K562 (cell line): Measurements from ENCODE around the gene MIF. TPM values are rescaled to one million over a fixed set of nuclear protein-coding genes. Genes with fewer than 3 reads are reported as not detected.

Experiments
- ATAC-seq: fragments of 200-7000 bp; cut with Tn5 transposase; 3 replicates; pipeline ENCODE4 v1.9.1; 2020; ENCODE audit warnings: moderate library complexity
- BruUV-seq: library from RNA; stranded (reverse); fragments of 400-500 nt; replicated peaks from 2 replicates; lab custom pipeline; 2021; lab: Mats Ljungman, UMichigan
- CTCF ChIA-PET: fragments of 300-600 bp; formaldehyde crosslinking; extraction: SDS; loops from one replicate; lab custom pipeline; 2021; ENCODE audit warnings: low intra/inter-chr PET ratio; lab: Yijun Ruan, JAX
- POLR2A ChIA-PET: fragments of 300-600, 350-650 bp; sonication (Branson Sonifier 250); formaldehyde crosslinking; extraction: SDS; loops from one replicate; lab custom pipeline; 2021; ENCODE audit warnings: antibody characterized with exemption, inconsistent platforms; lab: Yijun Ruan, JAX
- DNase-seq, 4 experiments: peaks; one replicate each; pipeline versions ENCODE4 v3.0.0 to v3.0.0-alpha.2; 2011 to 2018; ENCODE audit warnings: low spot score in 3 of 4, mixed read lengths in 3 of 4; ENCODE audit errors: extremely low read depth in 1 of 4
- FAIRE-seq: peaks from 2 replicates; lab custom pipeline; 2011; peaks lifted over from hg19 to GRCh38; lab: Jason Lieb, UNC
- H2AFZ ChIP-seq: 2 replicates; pipeline ENCODE4 v1.6.0; 2011; ENCODE audit warnings: low read depth, low read length, control low read depth, inconsistent platforms
- H3K27ac ChIP-seq: fragments of 200-600 bp; 3 replicates; pipeline ENCODE4 v1.8.0; 2011; ENCODE audit warnings: low read depth, mild to moderate bottlenecking, control low read depth, inconsistent platforms, low read length, moderate library complexity, mixed read lengths; ENCODE audit errors: extremely low read depth
- H3K27me3 ChIP-seq, 2 experiments: fragments of 300-600 bp in 1 of 2; 2 replicates in 1 of 2; 3 replicates in 1 of 2; pipeline versions ENCODE4 v1.6.0 to v1.8.0; 2011; ENCODE audit warnings: inconsistent platforms in 2 of 2, low read length in 2 of 2, mild to moderate bottlenecking in 1 of 2, mixed read lengths in 1 of 2, moderate library complexity in 1 of 2; ENCODE audit not compliant: control insufficient read depth in 2 of 2, insufficient read depth in 2 of 2
- H3K36me3 ChIP-seq: fragments of 300-600 bp; 3 replicates; pipeline ENCODE4 v1.8.0; 2011; ENCODE audit warnings: mild to moderate bottlenecking, low read length, inconsistent platforms; ENCODE audit not compliant: control insufficient read depth, insufficient read depth
- H3K4me1 ChIP-seq, 2 experiments: fragments of 200-600 bp in 1 of 2; replicated peaks in 1 of 2; 2 replicates in 1 of 2; 3 replicates in 1 of 2; pipeline versions ENCODE4 v1.5.1 to v1.8.0; 2011; ENCODE audit warnings: inconsistent platforms in 2 of 2, low read length in 2 of 2, mild to moderate bottlenecking in 1 of 2, mixed read lengths in 1 of 2, moderate library complexity in 1 of 2; ENCODE audit not compliant: control insufficient read depth in 2 of 2, insufficient read depth in 2 of 2
- H3K4me2 ChIP-seq: 2 replicates; pipeline ENCODE4 v1.6.1; 2011; ENCODE audit warnings: low read length, control low read depth, inconsistent platforms, mixed read lengths; ENCODE audit not compliant: insufficient read depth
- H3K4me3 ChIP-seq: fragments of 200-600 bp; sonication (generic), shearing (Covaris generic); 2 replicates; pipeline ENCODE4 v1.5.1; 2016; ENCODE audit warnings: control low read depth, inconsistent platforms
- H3K79me2 ChIP-seq: fragments of 200-600 bp; 3 replicates; pipeline ENCODE4 v1.8.0; 2011; ENCODE audit warnings: low read length, inconsistent platforms; ENCODE audit not compliant: control insufficient read depth, insufficient read depth
- H3K9ac ChIP-seq, 2 experiments: 2 replicates each; pipeline versions ENCODE4 v1.6.0 to v1.6.1; 2011; ENCODE audit warnings: low read depth in 2 of 2, low read length in 2 of 2, control low read depth in 1 of 2, inconsistent platforms in 1 of 2, mild to moderate bottlenecking in 1 of 2, mixed read lengths in 1 of 2; ENCODE audit not compliant: insufficient read depth in 1 of 2
- H3K9me1 ChIP-seq: one replicate; pipeline ENCODE4 v1.6.0; 2011; ENCODE audit warnings: inconsistent platforms, mild to moderate bottlenecking, low read length, moderate library complexity; ENCODE audit not compliant: control insufficient read depth, insufficient read depth
- H3K9me3 ChIP-seq: replicated peaks from 2 replicates; pipeline ENCODE4 v1.5.1; 2011; ENCODE audit warnings: low read depth, low read length, inconsistent platforms; ENCODE audit not compliant: control insufficient read depth, insufficient read depth
- H4K20me1 ChIP-seq: replicated peaks from 2 replicates; pipeline ENCODE4 v1.6.1; 2011; ENCODE audit warnings: low read length, inconsistent platforms, mixed read lengths; ENCODE audit not compliant: control insufficient read depth, insufficient read depth
- CREM ChIP-seq: IDR thresholded peaks from 2 replicates; pipeline ENCODE4 v1.6.1; 2014; ENCODE audit warnings: antibody characterized with exemption, low read depth
- DNMT1 ChIP-seq: fragments of 450-650 bp; IDR thresholded peaks from 2 replicates; pipeline ENCODE4 v1.6.1; 2016; ENCODE audit warnings: antibody characterized with exemption, mild to moderate bottlenecking
- EWSR1 ChIP-seq: fragments of 450-650 bp; IDR thresholded peaks from 2 replicates; pipeline ENCODE4 v1.6.1; 2018; ENCODE audit warnings: borderline replicate concordance, mild to moderate bottlenecking, low read depth, moderate library complexity; ENCODE audit not compliant: partially characterized antibody
- HIVEP1 ChIP-seq: fragments of 250-450 bp; sonication (Bioruptor Pico); IDR thresholded peaks from 2 replicates; pipeline ENCODE4 v1.4.0; 2020; ENCODE audit warnings: mild to moderate bottlenecking
- KAT8 ChIP-seq: fragments of 450-650 bp; IDR thresholded peaks from 2 replicates; pipeline ENCODE4 v1.6.1; 2016; ENCODE audit warnings: low read depth, mild to moderate bottlenecking
- MYNN ChIP-seq, 2 experiments: sonication (generic); formaldehyde crosslinking in 1 of 2; IDR thresholded peaks; 2 replicates each; pipeline versions ENCODE4 v1.5.0 to v1.6.1; 2016 to 2020; ENCODE audit warnings: antibody characterized with exemption in 1 of 2, missing genetic modification reagents in 1 of 2
- NELFE ChIP-seq: IDR thresholded peaks from 2 replicates; pipeline ENCODE4 v1.6.1; 2011; ENCODE audit warnings: mild to moderate bottlenecking; ENCODE audit not compliant: insufficient read depth, insufficient read length
- NR2F6 ChIP-seq: fragments of 450-650 bp; formaldehyde crosslinking; IDR thresholded peaks from 2 replicates; pipeline ENCODE4 v1.4.0; 2020; ENCODE audit warnings: mild to moderate bottlenecking
- RFX7 ChIP-seq: fragments of 250-450 bp; sonication (Bioruptor Pico); IDR thresholded peaks from 2 replicates; pipeline ENCODE4 v1.5.1; 2021; ENCODE audit warnings: mild to moderate bottlenecking
- TFAP4 ChIP-seq: sonication (generic); formaldehyde crosslinking; IDR thresholded peaks from 2 replicates; pipeline ENCODE4 v1.8.0; 2022; ENCODE audit warnings: missing genetic modification reagents, mild to moderate bottlenecking, moderate library complexity, borderline replicate concordance
- ZNF224 ChIP-seq: sonication (generic); formaldehyde crosslinking; IDR thresholded peaks from 2 replicates; pipeline ENCODE4 v1.8.0; 2022; ENCODE audit warnings: mild to moderate bottlenecking, missing genetic modification reagents
- WGBS: fragments of 100-300 bp; shearing (Covaris generic); methylation state at CpG from one replicate; pipeline ENCODE4 v1.1.6; 2016; ENCODE audit warnings: low coverage, mixed read lengths; ENCODE audit not compliant: insufficient coverage; ENCODE audit errors: missing lambda C conversion rate; 5-methylcytosine and 5-hydroxymethylcytosine counted together
- in situ Hi-C: fragments of 300-500 bp; cut with MboI; formaldehyde crosslinking; loops from 4 replicates; pipeline ENCODE4 v1.15.0; 2018; ENCODE audit warnings: inconsistent platforms, mixed read lengths
- intact Hi-C: fragments of 100-400 bp; cut with micrococcal nuclease; formaldehyde crosslinking; loops from 2 replicates; pipeline ENCODE4 v1.14.2; 2022
- polyA plus RNA-seq, 8 experiments: library from polyadenylated mRNA; depleted of rRNA in 4 of 8; stranded (reverse) in 5 of 8; unstranded in 3 of 8; fragments of >200 nt; fragmentation: Nextera tagmentation in 2 of 8; fragmentation: Illumina TruSeq in 1 of 8; extraction: Ambion mirVana in 2 of 8; extraction: Trizol in 1 of 8; gene quantifications; 2 replicates each; pipeline versions ENCODE4 v1.2.1 to v1.2.3, GENCODE V29; 2011 to 2014; ENCODE audit warnings: inconsistent platforms in 1 of 8, missing spikeins in 1 of 8
- total RNA-seq, 7 experiments: library from RNA; depleted of rRNA in 6 of 7; stranded (reverse); fragments of >200 nt in 6 of 7; fragmentation: Illumina TruSeq in 2 of 7; extraction: Trizol in 2 of 7; gene quantifications; 2 replicates each; pipeline versions ENCODE4 v1.2.1 to v1.2.3, GENCODE V29; 2011 to 2021; ENCODE audit warnings: low replicate concordance in 1 of 7

Gene MIF
- total and polyA plus RNA-seq, 9 of the 15 experiments (the other 6 are each of a cell fraction or from before 2014, with no cell fraction given) = 7.4 to 666 (median 193) TPM

- ChIA-PET POLR2A (no interaction called here), CTCF (no interaction called here)
- no peaks in the 10 kb centered on the region for H3K27me3 ChIP-seq
- WGBS = 80% methylated on average over 3 of the region's 3 CpGs
- no peaks in the 10 kb centered on the region for H3K9me3 ChIP-seq
- DNase-seq (no peak), ATAC-seq (no peak), FAIRE-seq (no peak)
- peaks cover 42% of the 10 kb centered on the region for H3K79me2 ChIP-seq
- H3K36me3 ChIP-seq = peaks cover 31% of the 10 kb centered on the region
- in situ Hi-C loops (no loop called here), intact Hi-C loops (no loop called here)
- H3K27ac ChIP-seq = no peak overlapping the region
- no peak overlapping the region for H3K9ac ChIP-seq
- peaks cover 3% of the 10 kb centered on the region for H3K9me1 ChIP-seq
- peaks cover 28 to 34% of the 10 kb centered on the region in 2 experiments for H3K4me1 ChIP-seq
- BruUV-seq = no TSS peak
- H3K4me2 ChIP-seq = no peak overlapping the region
- no peak overlapping the region for H3K4me3 ChIP-seq
- H4K20me1 ChIP-seq = peaks cover 10% of the 10 kb centered on the region; the same call in 1 of the 2 replicates
- no peak for TF ChIP-seq ZNF224
- no peak for TF ChIP-seq NR2F6
- TF ChIP-seq TFAP4 (CRISPR knock-in tag) = no peak
- TF ChIP-seq NELFE = no peak
- no peak for TF ChIP-seq KAT8
- no peak for TF ChIP-seq EWSR1
- TF ChIP-seq MYNN (IDR thresholded peaks at IDR 0.05) = no peak
- no peak for TF ChIP-seq MYNN (CRISPR knock-in tag; IDR thresholded peaks at IDR 0.05)
- no peak for TF ChIP-seq DNMT1
- no peak for TF ChIP-seq HIVEP1 (CRISPR knock-in tag)
- no peak for TF ChIP-seq CREM
- TF ChIP-seq RFX7 (CRISPR knock-in tag) = no peak
- H2AFZ ChIP-seq = no peak overlapping the region
Measured at GRCh38 chr22:23897320-23897719, 3.1 kb downstream of the MIF start.
